Measurements from ENCODE around the gene CCNK. TPM values are rescaled to one million over a fixed set of nuclear protein-coding genes. Genes with fewer than 3 reads are reported as not detected.

The CCNK gene
- total RNA-seq, 1 experiment from 2014 or later, result 104 TPM

GRCh38 chr14:99451234-99451633 is 30.0 kb upstream of the CCNK start:
- no TSS peak for BruUV-seq (replicated peaks)

DNA sequence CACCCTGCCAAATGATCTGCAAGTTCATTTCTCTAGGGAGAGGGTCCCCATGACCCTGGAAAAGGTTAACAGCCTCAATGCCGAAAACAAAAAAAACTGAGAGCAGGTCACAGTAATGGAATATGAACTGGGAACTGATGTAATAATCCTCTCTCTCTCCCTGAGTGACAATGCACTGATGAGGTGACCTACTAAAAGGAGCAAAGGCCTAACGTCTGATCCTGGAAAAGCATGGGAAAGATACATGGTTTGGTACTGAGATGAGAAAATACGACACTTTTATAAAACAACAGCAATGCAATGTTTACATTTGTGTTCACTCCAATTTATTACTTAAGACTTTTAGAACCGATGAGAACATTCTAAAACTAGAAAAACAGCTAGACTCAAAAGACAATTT is 28.2 kb upstream of the CCNK start:
- BruUV-seq (replicated peaks), result no TSS peak
- CTCF ChIA-PET, result no interaction called here

More at GRCh38 chr14:99451234-99451633, 30.0 kb upstream of the CCNK start:
- TF ChIP-seq, protein P1, sequence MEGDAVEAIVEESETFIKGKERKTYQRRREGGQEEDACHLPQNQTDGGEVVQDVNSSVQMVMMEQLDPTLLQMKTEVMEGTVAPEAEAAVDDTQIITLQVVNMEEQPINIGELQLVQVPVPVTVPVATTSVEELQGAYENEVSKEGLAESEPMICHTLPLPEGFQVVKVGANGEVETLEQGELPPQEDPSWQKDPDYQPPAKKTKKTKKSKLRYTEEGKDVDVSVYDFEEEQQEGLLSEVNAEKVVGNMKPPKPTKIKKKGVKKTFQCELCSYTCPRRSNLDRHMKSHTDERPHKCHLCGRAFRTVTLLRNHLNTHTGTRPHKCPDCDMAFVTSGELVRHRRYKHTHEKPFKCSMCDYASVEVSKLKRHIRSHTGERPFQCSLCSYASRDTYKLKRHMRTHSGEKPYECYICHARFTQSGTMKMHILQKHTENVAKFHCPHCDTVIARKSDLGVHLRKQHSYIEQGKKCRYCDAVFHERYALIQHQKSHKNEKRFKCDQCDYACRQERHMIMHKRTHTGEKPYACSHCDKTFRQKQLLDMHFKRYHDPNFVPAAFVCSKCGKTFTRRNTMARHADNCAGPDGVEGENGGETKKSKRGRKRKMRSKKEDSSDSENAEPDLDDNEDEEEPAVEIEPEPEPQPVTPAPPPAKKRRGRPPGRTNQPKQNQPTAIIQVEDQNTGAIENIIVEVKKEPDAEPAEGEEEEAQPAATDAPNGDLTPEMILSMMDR (IDR thresholded peaks at IDR 0.05; ENCODE audit: insufficient read depth in 1 of 2, low read depth in 1 of 2, low read length in 1 of 2, severe bottlenecking in 1 of 2, unreplicated experiment in 1 of 2), result no peak
- no peak for DNase-seq
- Mint-ChIP-seq H3K9me3 (ENCODE audit: unreplicated experiment) (no peaks in the 10 kb centered on the region), H3K36me3 (ENCODE audit: insufficient read depth, unreplicated experiment) (peaks cover 46% of the 10 kb centered on the region), H3K27me3 (ENCODE audit: insufficient read depth, unreplicated experiment) (no peaks in the 10 kb centered on the region), H3K4me3 (ENCODE audit: unreplicated experiment) (no peak overlapping the region), H3K27ac (ENCODE audit: unreplicated experiment) (no peak overlapping the region), H3K4me1 (ENCODE audit: low read depth, unreplicated experiment) (no peaks in the 10 kb centered on the region)
- Histone ChIP-seq H3K27me3 (replicated peaks; ENCODE audit: control insufficient read depth, insufficient read depth, low read length) (no peaks in the 10 kb centered on the region), H3K4me3 (ENCODE audit: low read depth, low read length) (no peak overlapping the region), H3K9me3 (no peaks in the 10 kb centered on the region), H3K36me3 (ENCODE audit: control insufficient read depth, insufficient read depth, low read length) (no peaks in the 10 kb centered on the region), H3K4me1 (no peaks in the 10 kb centered on the region)
- intact Hi-C loops (cut with micrococcal nuclease; ENCODE audit: unreplicated experiment), result no loop called here
- ChIA-PET CTCF (no interaction called here), POLR2A (interaction anchor here (1.3 kb wide), 1 partner anchor 30 kb away, joined by 5 read pairs; the partner anchor contains the start of genes CCNK and SETD3)

DNA sequence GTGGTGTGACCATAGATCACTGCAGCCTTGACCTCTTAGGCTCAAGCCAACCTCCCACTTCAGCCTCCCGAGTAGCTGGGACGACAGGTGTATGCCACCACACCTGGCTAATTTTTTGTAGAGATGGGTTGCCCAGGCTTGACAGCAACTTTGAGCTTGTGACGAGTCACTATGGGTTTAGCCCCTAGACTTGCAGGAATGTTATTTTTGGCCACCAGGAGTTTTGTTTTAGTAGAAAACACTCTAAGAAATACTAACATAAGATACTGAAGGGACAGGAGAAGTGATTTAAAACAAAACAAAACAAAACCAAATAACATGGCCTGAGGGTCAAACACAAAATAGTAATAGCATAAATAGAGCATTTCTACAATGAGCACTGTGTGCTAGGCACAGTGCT is 27.0 kb upstream of the CCNK start:
- Histone ChIP-seq H3K4me1 (no peaks in the 10 kb centered on the region), H3K9me3 (no peaks in the 10 kb centered on the region), H3K36me3 (ENCODE audit: control insufficient read depth, insufficient read depth, low read length) (no peaks in the 10 kb centered on the region; the same call in 1 of the 2 replicates), H3K4me3 (ENCODE audit: low read depth, low read length) (no peak overlapping the region), H3K27me3 (replicated peaks; ENCODE audit: control insufficient read depth, insufficient read depth, low read length) (no peaks in the 10 kb centered on the region)
- DNase-seq, result no peak
- Mint-ChIP-seq H3K4me3 (ENCODE audit: unreplicated experiment) (no peak overlapping the region), H3K27me3 (ENCODE audit: insufficient read depth, unreplicated experiment) (no peaks in the 10 kb centered on the region), H3K36me3 (ENCODE audit: insufficient read depth, unreplicated experiment) (peaks cover 37% of the 10 kb centered on the region), H3K9me3 (ENCODE audit: unreplicated experiment) (no peaks in the 10 kb centered on the region), H3K27ac (ENCODE audit: unreplicated experiment) (no peak overlapping the region), H3K4me1 (ENCODE audit: low read depth, unreplicated experiment) (no peaks in the 10 kb centered on the region)
- BruUV-seq (replicated peaks), result no TSS peak
- ChIA-PET CTCF (interaction anchor here (0.5 kb wide), 1 partner anchor 901 kb away, joined by 3 read pairs; no protein-coding TSS in a partner anchor), POLR2A (no interaction called here)
- intact Hi-C loops (cut with micrococcal nuclease; ENCODE audit: unreplicated experiment), result no loop called here
- TF ChIP-seq, protein P1 (IDR thresholded peaks at IDR 0.05; ENCODE audit: insufficient read depth in 1 of 2, low read depth in 1 of 2, low read length in 1 of 2, severe bottlenecking in 1 of 2, unreplicated experiment in 1 of 2), result no peak

More for the DNA sequence above, 28.2 kb upstream of the CCNK start:
- H3K4me3 Mint-ChIP-seq (ENCODE audit: unreplicated experiment), result no peak overlapping the region
- Histone ChIP-seq H3K4me3 (ENCODE audit: low read depth, low read length) (no peak overlapping the region), H3K27me3 (replicated peaks; ENCODE audit: control insufficient read depth, insufficient read depth, low read length) (no peaks in the 10 kb centered on the region), H3K36me3 (ENCODE audit: control insufficient read depth, insufficient read depth, low read length) (no peaks in the 10 kb centered on the region), H3K9me3 (no peaks in the 10 kb centered on the region), H3K4me1 (no peaks in the 10 kb centered on the region)
- no peak for DNase-seq
- H3K27ac Mint-ChIP-seq (ENCODE audit: unreplicated experiment), result no peak overlapping the region
- POLR2A ChIA-PET, result no interaction called here
- no peaks in the 10 kb centered on the region for H3K27me3 Mint-ChIP-seq (ENCODE audit: insufficient read depth, unreplicated experiment)
- H3K9me3 Mint-ChIP-seq (ENCODE audit: unreplicated experiment), result no peaks in the 10 kb centered on the region
- peaks cover 39% of the 10 kb centered on the region for H3K36me3 Mint-ChIP-seq (ENCODE audit: insufficient read depth, unreplicated experiment)
- TF ChIP-seq, protein P1 (IDR thresholded peaks at IDR 0.05; ENCODE audit: insufficient read depth in 1 of 2, low read depth in 1 of 2, low read length in 1 of 2, severe bottlenecking in 1 of 2, unreplicated experiment in 1 of 2), result no peak
- intact Hi-C loops (cut with micrococcal nuclease; ENCODE audit: unreplicated experiment), result no loop called here
- H3K4me1 Mint-ChIP-seq (ENCODE audit: low read depth, unreplicated experiment), result no peaks in the 10 kb centered on the region

Data from Caco-2 (cell line).